Omental fat pad (tissue), 4 donors: ENCODE data around the gene SEMA6B. TPM values are rescaled to one million over a fixed set of nuclear protein-coding genes. Genes with fewer than 3 reads are reported as not detected.

Source experiments
- ATAC-seq: fragments of 150-250 bp; one replicate; pipeline ENCODE4 v1.9.1; 2016; ENCODE audit warnings: mild to moderate bottlenecking, moderate library complexity; ENCODE audit not compliant: low FRiP score
- DNase-seq: peaks from one replicate; pipeline ENCODE4 v3.0.0-alpha.2; 2019; ENCODE audit warnings: low spot score
- CTCF ChIP-seq, 3 donors: fragments of 450-650 bp; IDR thresholded peaks; one replicate each; pipeline ENCODE4 v1.5.1; 2016 to 2017; ENCODE audit warnings: antibody characterized with exemption in 3 of 3, mild to moderate bottlenecking in 3 of 3, moderate library complexity in 2 of 3
- total RNA-seq, 4 donors: library from RNA; depleted of rRNA; stranded (reverse); fragments of >200 nt; gene quantifications; one replicate each; pipeline ENCODE4 v1.1.0, GENCODE V29; 2016

SEMA6B gene
- total RNA-seq, 4 donors from 2014 or later, result 4.4 to 39.3 (median 10.9) TPM

GRCh38 chr19:4495471-4495870 is 64.0 kb downstream of the SEMA6B start:
- ATAC-seq, result no peak
- no peak for TF ChIP-seq CTCF (IDR thresholded peaks at IDR 0.05)
- no peak for DNase-seq

- no peak for TF ChIP-seq CTCF (IDR thresholded peaks at IDR 0.05)
- no peak for ATAC-seq
Measured at GRCh38 chr19:4494691-4495064, 64.8 kb downstream of the SEMA6B start.

GRCh38 chr19:4493929-4494690 is 65.4 kb downstream of the SEMA6B start:
- ATAC-seq, result no peak
- no peak for DNase-seq
- TF ChIP-seq CTCF (IDR thresholded peaks at IDR 0.05), result no peak

More at GRCh38 chr19:4494691-4495064, 64.8 kb downstream of the SEMA6B start:
- DNase-seq, result no peak

- TF ChIP-seq CTCF (IDR thresholded peaks at IDR 0.05), result no peak
- DNase-seq, result no peak
- no peak for ATAC-seq
Measured at GRCh38 chr19:4493104-4493928, 66.2 kb downstream of the SEMA6B start.

Other genes with a start within 250 kb of the SEMA6B start
- gene STAP2, start 220.9 kb downstream of the SEMA6B start, total RNA-seq, result 10 to 100 TPM in 2 of 4 donors, 1 to 10 TPM in 2; 4.6 to 18.8 (median 7.7) TPM
- gene MPND, start 216.1 kb downstream of the SEMA6B start, total RNA-seq, result 1 to 10 TPM; 3.5 to 7.1 (median 6.0) TPM
- 10 to 100 TPM; 38.0 to 54.9 (median 48.2) TPM for gene SH3GL1, start 159.1 kb downstream of the SEMA6B start, total RNA-seq
- gene CHAF1A, start 157.0 kb downstream of the SEMA6B start, total RNA-seq, result 1 to 10 TPM; 3.9 to 6.5 (median 4.1) TPM
- gene UBXN6, start 101.9 kb downstream of the SEMA6B start, total RNA-seq, result 100 to 1,000 TPM in 2 of 4 donors, 10 to 100 TPM in 2; 62.7 to 128 (median 88.6) TPM
- 10 to 100 TPM; 17.3 to 40.8 (median 25.2) TPM for gene HDGFL2, start 87.4 kb downstream of the SEMA6B start, total RNA-seq
- 1,000 to 10,000 TPM in 1 of 4 donors, 100 to 1,000 TPM in 3; 183 to 2,054 (median 453) TPM for gene PLIN4, start 41.2 kb downstream of the SEMA6B start, total RNA-seq
- gene PLIN5, start 24.5 kb downstream of the SEMA6B start, total RNA-seq, result 10 to 100 TPM; 28.6 to 48.1 (median 44.0) TPM
- gene LRG1, start 19.6 kb downstream of the SEMA6B start, total RNA-seq, result 10 to 100 TPM in 1 of 4 donors, 1 to 10 TPM in 3; 1.4 to 22.6 (median 5.4) TPM
- gene TNFAIP8L1, start 79.8 kb upstream of the SEMA6B start, total RNA-seq, result 1 to 10 TPM; 1.8 to 6.3 (median 3.1) TPM
- 10 to 100 TPM; 25.7 to 59.2 (median 51.6) TPM for gene MYDGF, start 110.7 kb upstream of the SEMA6B start, total RNA-seq
- 10 to 100 TPM; 25.3 to 42.9 (median 41.0) TPM for gene DPP9, start 164.2 kb upstream of the SEMA6B start, total RNA-seq
- gene FEM1A, start 232.1 kb upstream of the SEMA6B start, total RNA-seq, result 10 to 100 TPM; 11.8 to 22.1 (median 13.9) TPM